GM12892 (cell line): Measurements from ENCODE around the gene EGFLAM.

Experiments
- POLR2A ChIP-seq: IDR thresholded peaks from 2 replicates; pipeline ENCODE4 v1.6.1; 2011; ENCODE audit warnings: low read depth, low read length, control low read depth
- POLR2AphosphoS5 ChIP-seq: IDR thresholded peaks from 2 replicates; pipeline ENCODE4 v1.6.1; 2011; ENCODE audit warnings: low read depth, low read length, control low read depth

DNA sequence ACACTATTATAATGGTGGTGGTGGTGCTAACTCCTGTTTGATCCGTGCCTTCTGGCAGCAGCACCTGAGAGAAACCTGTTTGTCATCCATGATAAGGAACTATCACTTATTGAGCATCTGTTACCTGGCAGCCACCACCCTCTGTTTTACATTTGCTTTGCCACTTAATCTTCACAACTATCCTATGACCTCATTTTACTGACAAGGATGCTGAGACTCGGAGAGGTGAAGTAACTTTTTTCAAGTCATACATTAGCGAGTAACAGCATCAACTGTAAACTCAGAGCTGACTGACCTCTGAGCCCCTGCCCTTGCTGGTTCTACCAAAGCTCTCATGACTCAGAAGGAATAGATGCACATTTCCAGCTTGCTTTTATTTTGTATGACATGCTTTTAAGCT, 81.1 kb downstream of the EGFLAM start:
- no peak for TF ChIP-seq POLR2A
- TF ChIP-seq POLR2AphosphoS5: no peak
